Measurements from ENCODE around the gene CUL2.

The CUL2 gene

DNA sequence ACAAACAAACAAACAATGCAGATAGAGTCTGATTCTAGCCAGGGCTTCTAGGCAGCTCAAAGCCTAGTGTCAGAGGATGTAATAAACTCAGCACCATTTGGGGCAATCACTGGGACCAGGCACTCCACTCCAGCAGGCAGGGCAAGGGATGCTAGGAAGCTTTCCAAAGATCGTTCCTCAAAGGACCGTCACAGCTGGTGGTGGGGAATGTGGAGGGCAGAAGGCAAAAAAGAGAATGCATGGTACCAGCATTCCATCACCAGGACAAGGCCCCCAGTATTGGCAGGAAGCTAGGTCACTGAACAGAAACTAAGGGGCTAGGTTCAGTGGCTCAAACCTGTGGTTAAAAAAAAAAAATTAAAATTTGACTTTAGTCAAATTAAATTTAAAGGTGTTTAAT lies 94.2 kb downstream of the CUL2 start:
- TF ChIP-seq FOXP2 (optimal IDR thresholded peaks at IDR 0.05; ENCODE audit: borderline replicate concordance, extremely low read depth, extremely low read length, insufficient read depth), result no peak
- TF ChIP-seq, protein P1, sequence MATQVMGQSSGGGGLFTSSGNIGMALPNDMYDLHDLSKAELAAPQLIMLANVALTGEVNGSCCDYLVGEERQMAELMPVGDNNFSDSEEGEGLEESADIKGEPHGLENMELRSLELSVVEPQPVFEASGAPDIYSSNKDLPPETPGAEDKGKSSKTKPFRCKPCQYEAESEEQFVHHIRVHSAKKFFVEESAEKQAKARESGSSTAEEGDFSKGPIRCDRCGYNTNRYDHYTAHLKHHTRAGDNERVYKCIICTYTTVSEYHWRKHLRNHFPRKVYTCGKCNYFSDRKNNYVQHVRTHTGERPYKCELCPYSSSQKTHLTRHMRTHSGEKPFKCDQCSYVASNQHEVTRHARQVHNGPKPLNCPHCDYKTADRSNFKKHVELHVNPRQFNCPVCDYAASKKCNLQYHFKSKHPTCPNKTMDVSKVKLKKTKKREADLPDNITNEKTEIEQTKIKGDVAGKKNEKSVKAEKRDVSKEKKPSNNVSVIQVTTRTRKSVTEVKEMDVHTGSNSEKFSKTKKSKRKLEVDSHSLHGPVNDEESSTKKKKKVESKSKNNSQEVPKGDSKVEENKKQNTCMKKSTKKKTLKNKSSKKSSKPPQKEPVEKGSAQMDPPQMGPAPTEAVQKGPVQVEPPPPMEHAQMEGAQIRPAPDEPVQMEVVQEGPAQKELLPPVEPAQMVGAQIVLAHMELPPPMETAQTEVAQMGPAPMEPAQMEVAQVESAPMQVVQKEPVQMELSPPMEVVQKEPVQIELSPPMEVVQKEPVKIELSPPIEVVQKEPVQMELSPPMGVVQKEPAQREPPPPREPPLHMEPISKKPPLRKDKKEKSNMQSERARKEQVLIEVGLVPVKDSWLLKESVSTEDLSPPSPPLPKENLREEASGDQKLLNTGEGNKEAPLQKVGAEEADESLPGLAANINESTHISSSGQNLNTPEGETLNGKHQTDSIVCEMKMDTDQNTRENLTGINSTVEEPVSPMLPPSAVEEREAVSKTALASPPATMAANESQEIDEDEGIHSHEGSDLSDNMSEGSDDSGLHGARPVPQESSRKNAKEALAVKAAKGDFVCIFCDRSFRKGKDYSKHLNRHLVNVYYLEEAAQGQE (IDR thresholded peaks at IDR 0.05; ENCODE audit: insufficient read depth in 1 of 2, low read depth in 2 of 2, low read length in 2 of 2), result no peak
- TF ChIP-seq TAF1 (IDR thresholded peaks at IDR 0.05; ENCODE audit: borderline replicate concordance, insufficient read depth, low read length), result no peak
- no peak for TF ChIP-seq POLR2AphosphoS5 (IDR thresholded peaks at IDR 0.05; ENCODE audit: low read depth, low read length)

DNA sequence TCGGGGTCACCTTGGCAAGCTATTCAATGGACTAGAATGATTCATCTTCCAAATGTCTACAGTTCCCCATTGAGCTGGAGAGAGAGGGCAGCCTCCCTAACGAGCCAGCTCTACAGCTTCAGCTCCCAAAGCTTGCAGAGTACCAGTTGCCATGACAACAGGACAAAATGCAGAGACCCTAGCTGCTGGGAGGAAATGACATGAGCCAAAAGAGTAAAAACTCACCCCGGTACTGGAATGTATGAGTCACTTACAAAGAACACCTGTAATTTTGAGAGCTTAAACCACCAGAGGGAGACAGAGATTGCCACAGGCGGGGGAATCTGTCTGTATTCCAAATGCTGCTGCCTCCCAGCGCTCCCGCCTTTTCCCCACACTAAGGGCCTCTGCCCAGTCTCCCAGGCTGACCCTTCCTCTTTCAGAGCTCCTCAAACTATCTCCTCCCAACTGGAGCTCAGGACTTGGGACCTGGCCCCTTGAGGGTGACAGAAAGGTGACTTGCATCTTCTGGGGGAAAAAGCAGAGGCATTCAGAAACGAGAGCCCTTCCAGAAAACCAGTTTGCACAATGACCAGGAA lies 95.5 kb downstream of the CUL2 start:
- TF ChIP-seq TAF1 (IDR thresholded peaks at IDR 0.05; ENCODE audit: borderline replicate concordance, insufficient read depth, low read length), result no peak
- TF ChIP-seq, protein P1 (IDR thresholded peaks at IDR 0.05; ENCODE audit: insufficient read depth in 1 of 2, low read depth in 2 of 2, low read length in 2 of 2), result 0 out of 4 replicates have a peak, but pooled peaks of 1 of the 2 experiments have one; percentile 11

DNA sequence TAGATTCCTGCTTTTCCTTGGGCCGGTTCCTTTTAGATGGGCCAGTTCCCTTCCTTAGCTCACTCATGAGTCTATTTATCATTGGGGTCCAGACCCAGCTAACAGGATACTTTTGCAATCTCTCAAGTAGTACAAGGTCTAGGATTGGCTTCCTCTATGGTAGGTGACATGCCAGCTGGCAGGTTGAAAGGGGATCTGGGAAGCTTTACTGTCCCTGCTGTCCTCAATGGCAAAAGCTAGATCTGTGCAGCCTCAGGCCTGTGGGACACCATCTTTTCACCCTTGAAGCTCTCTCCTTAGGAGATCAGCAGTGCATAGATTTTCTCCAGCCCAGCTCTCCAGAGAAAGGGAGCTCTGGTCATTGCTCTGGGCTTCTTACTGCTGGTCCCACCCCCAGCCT lies 96.4 kb downstream of the CUL2 start:
- TF ChIP-seq TAF1 (IDR thresholded peaks at IDR 0.05; ENCODE audit: borderline replicate concordance, insufficient read depth, low read length) (no peak), POLR2AphosphoS5 (IDR thresholded peaks at IDR 0.05; ENCODE audit: low read depth, low read length) (no peak), FOXP2 (optimal IDR thresholded peaks at IDR 0.05; ENCODE audit: borderline replicate concordance, extremely low read depth, extremely low read length, insufficient read depth) (no peak), SIN3A (IDR thresholded peaks at IDR 0.05; ENCODE audit: borderline replicate concordance, insufficient read depth, low read length) (no peak)
- TF ChIP-seq, protein P1 (IDR thresholded peaks at IDR 0.05; ENCODE audit: insufficient read depth in 1 of 2, low read depth in 2 of 2, low read length in 2 of 2), result no peak

DNA sequence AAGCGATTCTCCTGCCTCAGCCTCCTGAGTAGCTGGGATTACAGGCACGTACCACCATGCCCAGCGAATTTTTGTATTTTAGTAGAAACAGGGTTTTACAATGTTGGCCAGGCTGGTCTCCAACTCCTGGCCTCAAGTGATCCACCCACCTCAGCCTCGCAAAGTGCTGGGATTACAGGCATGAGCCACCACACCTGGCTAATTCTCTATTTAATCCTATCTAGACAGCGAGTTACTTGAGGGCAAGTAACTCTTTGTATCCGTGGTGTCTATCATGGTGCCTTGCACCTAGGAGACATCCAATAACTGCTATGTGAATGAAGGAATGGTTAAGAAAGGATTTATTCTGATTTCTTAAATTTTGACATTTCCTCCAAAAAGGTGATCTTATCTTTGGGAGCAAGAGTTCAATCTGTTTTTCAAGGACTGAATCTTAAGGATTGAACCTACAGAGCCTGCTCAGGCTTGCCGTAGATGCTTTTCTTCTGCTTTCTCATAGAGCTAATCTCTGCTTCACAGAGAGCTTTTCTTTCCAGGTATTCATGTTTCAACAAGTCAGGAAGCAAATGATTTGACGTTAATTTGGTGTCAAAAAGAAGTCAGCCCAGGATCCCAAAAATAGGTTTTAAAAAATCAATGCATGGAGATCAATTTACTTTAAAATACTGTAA lies 101.6 kb downstream of the CUL2 start:
- TF ChIP-seq TAF1 (IDR thresholded peaks at IDR 0.05; ENCODE audit: borderline replicate concordance, insufficient read depth, low read length), result no peak
- TF ChIP-seq FOXP2 (optimal IDR thresholded peaks at IDR 0.05; ENCODE audit: borderline replicate concordance, extremely low read depth, extremely low read length, insufficient read depth), result no peak
- TF ChIP-seq, protein P1 (IDR thresholded peaks at IDR 0.05; ENCODE audit: insufficient read depth in 1 of 2, low read depth in 2 of 2, low read length in 2 of 2), result no peak
- no peak for TF ChIP-seq POLR2AphosphoS5 (IDR thresholded peaks at IDR 0.05; ENCODE audit: low read depth, low read length)

DNA sequence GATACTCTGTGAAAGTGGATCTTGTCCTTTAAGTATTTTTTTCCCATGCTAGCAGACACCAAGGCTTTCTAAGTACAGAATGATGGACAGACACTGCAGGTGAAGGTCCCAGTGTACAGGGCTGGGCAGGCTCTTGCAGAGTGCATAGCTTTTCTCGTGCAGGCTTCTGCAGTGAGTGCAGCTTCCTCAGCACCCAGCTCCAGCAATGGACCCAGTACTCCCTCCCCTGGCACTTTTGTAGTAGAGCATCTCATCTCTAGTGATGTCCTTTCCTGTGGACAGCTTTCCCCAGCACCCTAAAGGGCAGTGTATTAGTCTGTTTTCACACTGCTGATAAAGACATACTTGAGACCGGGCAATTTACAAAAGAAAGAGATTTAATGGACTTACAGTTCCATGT lies 104.3 kb downstream of the CUL2 start:
- TF ChIP-seq, protein P1 (IDR thresholded peaks at IDR 0.05; ENCODE audit: insufficient read depth in 1 of 2, low read depth in 2 of 2, low read length in 2 of 2), result no peak
- no peak for TF ChIP-seq SIN3A (IDR thresholded peaks at IDR 0.05; ENCODE audit: borderline replicate concordance, insufficient read depth, low read length)
- TF ChIP-seq POLR2AphosphoS5 (IDR thresholded peaks at IDR 0.05; ENCODE audit: low read depth, low read length), result no peak
- TF ChIP-seq TAF1 (IDR thresholded peaks at IDR 0.05; ENCODE audit: borderline replicate concordance, insufficient read depth, low read length), result no peak
- no peak for TF ChIP-seq FOXP2 (optimal IDR thresholded peaks at IDR 0.05; ENCODE audit: borderline replicate concordance, extremely low read depth, extremely low read length, insufficient read depth)
